HEK293 (cell line): Measurements from ENCODE around the gene GMNC.

ENCODE experiments used
- CTCF ChIP-seq: fragments of 450-650 bp; formaldehyde crosslinking; IDR thresholded peaks from 2 replicates; pipeline ENCODE4 v1.5.1; 2016; ENCODE audit warnings: missing biosample characterization, missing genetic modification characterization
- KLF17 ChIP-seq: fragments of 450-650 bp; formaldehyde crosslinking; IDR thresholded peaks from 2 replicates; pipeline ENCODE4 v1.5.1; 2016; ENCODE audit warnings: missing biosample characterization, missing genetic modification characterization
- KLF9 ChIP-seq: fragments of 450-650 bp; formaldehyde crosslinking; IDR thresholded peaks from 2 replicates; pipeline ENCODE4 v1.5.1; 2016; ENCODE audit warnings: missing biosample characterization, missing genetic modification characterization, low read depth
- TCF7L2 ChIP-seq: IDR thresholded peaks from 2 replicates; pipeline ENCODE4 v1.6.1; 2011; ENCODE audit warnings: low read depth, mild to moderate bottlenecking, inconsistent platforms, low read length, moderate library complexity, borderline replicate concordance
- YY1 ChIP-seq: fragments of 450-650 bp; formaldehyde crosslinking; IDR thresholded peaks from 2 replicates; pipeline ENCODE4 v1.5.1; 2018; ENCODE audit warnings: missing biosample characterization, missing genetic modification characterization
- ZNF140 ChIP-seq: fragments of 450-650 bp; formaldehyde crosslinking; IDR thresholded peaks from 2 replicates; pipeline ENCODE4 v1.5.1; 2016; ENCODE audit warnings: missing biosample characterization, missing genetic modification characterization
- ZNF146 ChIP-seq: fragments of 450-650 bp; formaldehyde crosslinking; IDR thresholded peaks from 2 replicates; pipeline ENCODE4 v1.5.1; 2016; ENCODE audit warnings: missing biosample characterization, missing genetic modification characterization
- ZNF175 ChIP-seq: fragments of 450-650 bp; formaldehyde crosslinking; IDR thresholded peaks from 2 replicates; pipeline ENCODE4 v1.5.1; 2016; ENCODE audit warnings: missing biosample characterization, missing genetic modification characterization
- ZNF302 ChIP-seq: fragments of 450-650 bp; formaldehyde crosslinking; IDR thresholded peaks from 2 replicates; pipeline ENCODE4 v1.5.1; 2016; ENCODE audit warnings: missing biosample characterization, missing genetic modification characterization, low read depth
- ZNF324 ChIP-seq: fragments of 450-650 bp; formaldehyde crosslinking; IDR thresholded peaks from 2 replicates; pipeline ENCODE4 v1.5.1; 2016; ENCODE audit warnings: missing biosample characterization, missing genetic modification characterization
- ZNF416 ChIP-seq: fragments of 450-650 bp; formaldehyde crosslinking; IDR thresholded peaks from 2 replicates; pipeline ENCODE4 v1.5.1; 2016; ENCODE audit warnings: missing biosample characterization, missing genetic modification characterization
- ZSCAN5A ChIP-seq: fragments of 450-650 bp; formaldehyde crosslinking; IDR thresholded peaks from 2 replicates; pipeline ENCODE4 v1.5.1; 2016; ENCODE audit warnings: missing biosample characterization, missing genetic modification characterization
- TF ChIP-seq, protein P1 (sequence below): fragments of 450-650 bp; formaldehyde crosslinking; IDR thresholded peaks from 2 replicates; pipeline ENCODE4 v1.5.1; 2016; ENCODE audit warnings: missing biosample characterization, missing genetic modification characterization, low read depth

- TF ChIP-seq KLF17 (tag by site-specific recombination) (no peak), YY1 (tag by site-specific recombination) (no peak), ZNF175 (tag by site-specific recombination) (no peak), CTCF (tag by site-specific recombination) (no peak), ZNF302 (tag by site-specific recombination) (no peak), KLF9 (tag by site-specific recombination) (no peak), ZNF324 (tag by site-specific recombination) (no peak), ZNF416 (tag by site-specific recombination) (no peak), ZNF140 (tag by site-specific recombination) (no peak), ZSCAN5A (tag by site-specific recombination) (no peak), TCF7L2 (no peak), ZNF146 (tag by site-specific recombination) (no peak)
- TF ChIP-seq, protein P1, sequence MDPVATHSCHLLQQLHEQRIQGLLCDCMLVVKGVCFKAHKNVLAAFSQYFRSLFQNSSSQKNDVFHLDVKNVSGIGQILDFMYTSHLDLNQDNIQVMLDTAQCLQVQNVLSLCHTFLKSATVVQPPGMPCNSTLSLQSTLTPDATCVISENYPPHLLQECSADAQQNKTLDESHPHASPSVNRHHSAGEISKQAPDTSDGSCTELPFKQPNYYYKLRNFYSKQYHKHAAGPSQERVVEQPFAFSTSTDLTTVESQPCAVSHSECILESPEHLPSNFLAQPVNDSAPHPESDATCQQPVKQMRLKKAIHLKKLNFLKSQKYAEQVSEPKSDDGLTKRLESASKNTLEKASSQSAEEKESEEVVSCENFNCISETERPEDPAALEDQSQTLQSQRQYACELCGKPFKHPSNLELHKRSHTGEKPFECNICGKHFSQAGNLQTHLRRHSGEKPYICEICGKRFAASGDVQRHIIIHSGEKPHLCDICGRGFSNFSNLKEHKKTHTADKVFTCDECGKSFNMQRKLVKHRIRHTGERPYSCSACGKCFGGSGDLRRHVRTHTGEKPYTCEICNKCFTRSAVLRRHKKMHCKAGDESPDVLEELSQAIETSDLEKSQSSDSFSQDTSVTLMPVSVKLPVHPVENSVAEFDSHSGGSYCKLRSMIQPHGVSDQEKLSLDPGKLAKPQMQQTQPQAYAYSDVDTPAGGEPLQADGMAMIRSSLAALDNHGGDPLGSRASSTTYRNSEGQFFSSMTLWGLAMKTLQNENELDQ (tag by site-specific recombination), result no peak
Observed at GRCh38 chr3:190855151-190855550, 7.3 kb downstream of the GMNC start.
